Trophoblast cell (in vitro differentiated cells and primary cell): Measurements from ENCODE around the gene ZC4H2.
A peak's percentile ranks its signal among the peaks of the same experiment; 100 is the strongest.
"Not testable (repeated sequence)": the region's sequence is repeated elsewhere in the genome, so short reads cannot be mapped to it uniquely, and the experiment has no call there.

Source experiments
- DNase-seq, 2 donors: peaks; one replicate each; pipeline ENCODE4 v3.0.0-alpha.2; 2016
- H2AFZ ChIP-seq: 2 replicates; pipeline ENCODE4 v1.6.1; 2013; ENCODE audit warnings: low read length, moderate library complexity, mild to moderate bottlenecking; ENCODE audit not compliant: insufficient read depth, poor library complexity
- H2AK5ac ChIP-seq: 2 replicates; pipeline ENCODE4 v1.6.1; 2013; ENCODE audit warnings: mild to moderate bottlenecking, low read length
- H2BK120ac ChIP-seq: 2 replicates; pipeline ENCODE4 v1.6.1; 2013; ENCODE audit warnings: low read length, mild to moderate bottlenecking, moderate library complexity; ENCODE audit not compliant: insufficient read depth, poor library complexity
- H2BK12ac ChIP-seq: 2 replicates; pipeline ENCODE4 v1.6.1; 2013; ENCODE audit warnings: mild to moderate bottlenecking, low read length, moderate library complexity
- H2BK5ac ChIP-seq: 2 replicates; pipeline ENCODE4 v1.6.1; 2013; ENCODE audit warnings: low read length, low read depth, moderate library complexity, mild to moderate bottlenecking; ENCODE audit not compliant: poor library complexity
- H3K14ac ChIP-seq: 2 replicates; pipeline ENCODE4 v1.6.1; 2013; ENCODE audit warnings: mild to moderate bottlenecking, low read length
- H3K18ac ChIP-seq: 2 replicates; pipeline ENCODE4 v1.6.1; 2013; ENCODE audit warnings: mild to moderate bottlenecking, low read length
- H3K23ac ChIP-seq: 2 replicates; pipeline ENCODE4 v1.6.1; 2013; ENCODE audit warnings: low read length
- H3K27ac ChIP-seq: 2 replicates; pipeline ENCODE4 v1.5.1; 2013; ENCODE audit warnings: low read depth, mild to moderate bottlenecking, inconsistent platforms, low read length, moderate library complexity
- H3K27me3 ChIP-seq: 2 replicates; pipeline ENCODE4 v1.6.1; 2013; ENCODE audit warnings: inconsistent platforms, mild to moderate bottlenecking, low read length, moderate library complexity; ENCODE audit not compliant: insufficient read depth
- H3K36me3 ChIP-seq, 2 experiments: 1 replicate in 1 of 2; 2 replicates in 1 of 2; pipeline ENCODE4 v1.6.1; 2013; ENCODE audit warnings: low read length in 2 of 2, mild to moderate bottlenecking in 2 of 2, moderate library complexity in 1 of 2; ENCODE audit not compliant: insufficient read depth in 2 of 2, control insufficient read depth in 1 of 2
- H3K4ac ChIP-seq: 2 replicates; pipeline ENCODE4 v1.6.1; 2013; ENCODE audit warnings: low read depth, mild to moderate bottlenecking, low read length, moderate library complexity
- H3K4me1 ChIP-seq, 2 experiments: 1 replicate in 1 of 2; 2 replicates in 1 of 2; pipeline ENCODE4 v1.6.1; 2013; ENCODE audit warnings: low read length in 2 of 2, mild to moderate bottlenecking in 2 of 2, moderate library complexity in 1 of 2; ENCODE audit not compliant: insufficient read depth in 2 of 2, control insufficient read depth in 1 of 2
- H3K4me2 ChIP-seq: 2 replicates; pipeline ENCODE4 v1.6.1; 2013; ENCODE audit warnings: inconsistent platforms, mild to moderate bottlenecking, low read length, moderate library complexity
- H3K4me3 ChIP-seq: 2 replicates; pipeline ENCODE4 v1.5.1; 2013; ENCODE audit warnings: mild to moderate bottlenecking, low read depth, low read length, inconsistent platforms
- H3K79me1 ChIP-seq: one replicate; pipeline ENCODE4 v1.6.1; 2013; ENCODE audit warnings: low read length
- H3K79me2 ChIP-seq: 2 replicates; pipeline ENCODE4 v1.6.1; 2013; ENCODE audit warnings: low read length, mild to moderate bottlenecking; ENCODE audit not compliant: control insufficient read depth, insufficient read depth, poor library complexity
- H3K9ac ChIP-seq: 2 replicates; pipeline ENCODE4 v1.6.1; 2013; ENCODE audit warnings: mild to moderate bottlenecking, low read length
- H3K9me3 ChIP-seq: 2 replicates; pipeline ENCODE4 v1.6.1; 2013; ENCODE audit warnings: low read depth, mild to moderate bottlenecking, control low read depth, inconsistent platforms, low read length; ENCODE audit not compliant: insufficient read depth
- H4K12ac ChIP-seq: 2 replicates; pipeline ENCODE4 v1.6.1; 2013; ENCODE audit warnings: low read depth, mild to moderate bottlenecking, low read length, moderate library complexity
- H4K8ac ChIP-seq: 2 replicates; pipeline ENCODE4 v1.6.1; 2013; ENCODE audit warnings: low read depth, mild to moderate bottlenecking, low read length, moderate library complexity
- H4K91ac ChIP-seq: one replicate; pipeline ENCODE4 v1.6.1; 2013; ENCODE audit warnings: low read depth, mild to moderate bottlenecking, low read length, moderate library complexity
- WGBS: extraction: QIAGEN DNeasy Blood & Tissue Kit; methylation state at CpG from one replicate; pipeline ENCODE4 v1.1.7; 2013; ENCODE audit warnings: missing lambda C conversion rate; ENCODE audit not compliant: insufficient read length, insufficient coverage; ENCODE audit errors: extremely low coverage; 5-methylcytosine and 5-hydroxymethylcytosine counted together

The ZC4H2 gene

GRCh38 chrX:64908121-64908520, 68.1 kb downstream of the ZC4H2 start:
- Histone ChIP-seq H4K91ac (no peak overlapping the region), H2BK120ac (no peak overlapping the region), H3K4me2 (no peak overlapping the region), H3K27ac (no peak overlapping the region), H3K4me3 (no peak overlapping the region), H3K18ac (no peak overlapping the region), H3K79me2 (no peaks in the 10 kb centered on the region), H2AFZ (no peak overlapping the region), H3K27me3 (no peaks in the 10 kb centered on the region), H4K12ac (no peak overlapping the region), H3K9me3 (no peaks in the 10 kb centered on the region), H2AK5ac (no peak overlapping the region), H3K4ac (no peak overlapping the region), H3K36me3 (peaks cover 0 to 2% of the 10 kb centered on the region in 2 experiments), H3K79me1 (no peaks in the 10 kb centered on the region), H4K8ac (no peak overlapping the region), H3K9ac (no peak overlapping the region), H3K4me1 (no peaks in the 10 kb centered on the region), H2BK12ac (no peak overlapping the region), H2BK5ac (no peak overlapping the region), H3K14ac (no peak overlapping the region), H3K23ac (no peak overlapping the region)
- WGBS: no CpG with 5 or more reads among the region's 5 CpGs
- DNase-seq: no peak

DNA sequence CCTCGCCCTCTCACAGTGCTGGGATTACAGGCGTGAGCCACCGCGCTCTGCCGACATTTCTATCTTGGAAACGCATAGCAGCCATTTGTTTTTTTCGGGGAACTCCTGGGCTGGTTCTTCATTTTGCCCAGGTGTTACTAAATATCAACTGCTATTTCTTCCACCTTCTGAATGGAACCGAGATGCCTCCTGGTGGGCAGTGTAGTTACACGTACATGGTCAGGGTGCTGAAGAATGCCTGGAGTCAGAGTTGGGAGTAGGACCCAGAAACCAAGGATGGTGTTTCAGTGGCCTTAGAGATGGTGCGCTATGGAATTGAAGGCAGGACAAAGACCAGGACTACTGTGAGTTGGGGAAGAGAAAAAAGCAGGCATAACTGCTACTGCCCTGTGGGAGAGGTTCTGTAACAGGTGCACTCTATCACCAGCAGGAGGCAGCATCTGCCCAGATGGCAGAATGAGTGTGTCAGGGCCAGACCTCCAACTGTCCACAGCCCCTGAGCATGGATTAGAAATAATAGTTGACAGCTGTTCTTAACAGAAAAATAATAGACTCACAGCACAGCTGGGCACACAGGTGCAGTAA, 81.7 kb downstream of the ZC4H2 start:
- Histone ChIP-seq H3K4me3 (no peak overlapping the region), H3K18ac (no peak overlapping the region), H3K4me2 (no peak overlapping the region), H3K79me1 (no peaks in the 10 kb centered on the region), H2BK120ac (no peak overlapping the region), H2AFZ (no peak overlapping the region), H3K4ac (no peak overlapping the region), H3K36me3 (no peaks in the 10 kb centered on the region), H4K12ac (no peak overlapping the region), H3K27me3 (no peaks in the 10 kb centered on the region), H3K14ac (no peak overlapping the region), H2BK5ac (no peak overlapping the region), H3K23ac (no peak overlapping the region), H3K9me3 (no peaks in the 10 kb centered on the region), H2AK5ac (no peak overlapping the region), H4K91ac (no peak overlapping the region), H3K9ac (no peak overlapping the region), H4K8ac (no peak overlapping the region), H2BK12ac (no peak overlapping the region), H3K79me2 (no peaks in the 10 kb centered on the region), H3K27ac (no peak overlapping the region), H3K4me1 (no peaks in the 10 kb centered on the region)
- no CpG with 5 or more reads among the region's 10 CpGs for WGBS
- peak in 1 of 2 donors; percentile 58 for DNase-seq

DNA sequence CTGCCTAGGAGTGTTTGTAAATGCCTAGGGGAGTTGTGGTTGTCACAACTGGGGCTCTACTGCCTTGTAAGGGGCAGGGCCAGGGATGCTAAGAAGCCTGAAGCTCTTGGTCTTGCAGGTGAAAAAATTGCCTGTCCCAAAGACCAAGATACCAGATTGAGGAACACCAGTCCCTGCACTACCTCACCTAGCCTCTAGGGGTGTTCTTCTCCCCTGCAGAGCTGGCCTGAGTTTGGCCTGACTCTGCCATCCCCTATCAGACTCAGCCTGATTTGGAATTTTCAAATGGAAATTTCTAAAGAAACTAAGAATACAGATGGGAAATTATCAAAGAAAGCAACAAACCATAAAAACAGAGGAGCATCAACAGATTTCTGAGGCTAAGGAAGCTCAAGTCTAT, 90.4 kb downstream of the ZC4H2 start:
- H4K8ac ChIP-seq: no peak overlapping the region
- H3K18ac ChIP-seq: no peak overlapping the region
- no peaks in the 10 kb centered on the region for H3K79me2 ChIP-seq
- H3K4me1 ChIP-seq: no peaks in the 10 kb centered on the region
- H3K9me3 ChIP-seq: no peaks in the 10 kb centered on the region
- no peak overlapping the region for H3K4ac ChIP-seq
- no peak overlapping the region for H3K4me2 ChIP-seq
- no peak overlapping the region for H3K4me3 ChIP-seq
- H3K23ac ChIP-seq: no peak overlapping the region
- no peak overlapping the region for H2AFZ ChIP-seq
- no peak overlapping the region for H2BK12ac ChIP-seq
- no peak overlapping the region for H2BK5ac ChIP-seq
- H3K27me3 ChIP-seq: no peaks in the 10 kb centered on the region
- H3K9ac ChIP-seq: no peak overlapping the region
- H4K12ac ChIP-seq: no peak overlapping the region
- H3K79me1 ChIP-seq: no peaks in the 10 kb centered on the region
- no peak overlapping the region for H2BK120ac ChIP-seq
- H4K91ac ChIP-seq: no peak overlapping the region
- H3K27ac ChIP-seq: no peak overlapping the region
- no peak overlapping the region for H2AK5ac ChIP-seq
- DNase-seq: peak in 1 of 2 donors; percentile 19
- no peak overlapping the region for H3K14ac ChIP-seq
- no peaks in the 10 kb centered on the region for H3K36me3 ChIP-seq

DNA sequence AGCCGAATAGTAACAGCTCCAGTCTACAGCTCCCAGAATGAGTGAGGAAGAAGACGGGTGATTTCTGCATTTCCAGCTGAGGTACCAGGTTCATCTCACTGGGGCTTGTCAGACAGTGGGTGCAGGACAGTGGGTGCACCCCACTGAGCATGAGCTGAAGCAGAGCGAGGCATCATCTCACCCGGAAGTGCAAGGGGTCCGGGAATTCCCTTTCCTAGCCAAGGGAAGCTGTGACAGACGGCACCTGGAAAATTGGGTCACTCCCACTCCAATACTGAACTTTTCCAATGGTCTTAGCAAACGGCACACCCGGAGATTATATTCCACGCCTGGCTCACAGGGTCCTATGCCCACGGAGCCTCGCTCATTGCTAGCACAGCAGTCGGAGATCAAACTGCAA, 97.5 kb downstream of the ZC4H2 start:
- not testable (repeated sequence) for H2BK120ac ChIP-seq, H3K4ac ChIP-seq, H4K91ac ChIP-seq, H4K12ac ChIP-seq, H3K18ac ChIP-seq, H2AFZ ChIP-seq, H2BK12ac ChIP-seq, H3K79me1 ChIP-seq, H3K36me3 ChIP-seq, H4K8ac ChIP-seq, H3K4me3 ChIP-seq, DNase-seq, H2BK5ac ChIP-seq, H3K4me2 ChIP-seq, H3K27ac ChIP-seq, H3K9ac ChIP-seq, H3K79me2 ChIP-seq, H3K4me1 ChIP-seq, H2AK5ac ChIP-seq, H3K23ac ChIP-seq, H3K14ac ChIP-seq, H3K9me3 ChIP-seq, H3K27me3 ChIP-seq
- WGBS: no CpG with 5 or more reads among the region's 12 CpGs
